GM18873 (cell line): ENCODE measurements around the gene ELL2.
A peak's percentile ranks its signal among the peaks of the same experiment; 100 is the strongest.

ENCODE experiments used
- ATAC-seq: cut with Tn5 transposase; IDR thresholded peaks from one replicate; pipeline ENCODE4 v1.9.1; 2021; ENCODE audit warnings: mild to moderate bottlenecking, moderate library complexity, moderate number of reproducible peaks; ENCODE audit not compliant: unreplicated experiment, low FRiP score

Gene ELL2

GRCh38 chr5:95961617-95962474 lies at the start of gene ELL2:
TSS of gene ELL2 (minus strand) at chr5:95961851. CDS start at chr5:95961721, 130 bp downstream.
- ATAC-seq: peak; percentile 87

DNA sequence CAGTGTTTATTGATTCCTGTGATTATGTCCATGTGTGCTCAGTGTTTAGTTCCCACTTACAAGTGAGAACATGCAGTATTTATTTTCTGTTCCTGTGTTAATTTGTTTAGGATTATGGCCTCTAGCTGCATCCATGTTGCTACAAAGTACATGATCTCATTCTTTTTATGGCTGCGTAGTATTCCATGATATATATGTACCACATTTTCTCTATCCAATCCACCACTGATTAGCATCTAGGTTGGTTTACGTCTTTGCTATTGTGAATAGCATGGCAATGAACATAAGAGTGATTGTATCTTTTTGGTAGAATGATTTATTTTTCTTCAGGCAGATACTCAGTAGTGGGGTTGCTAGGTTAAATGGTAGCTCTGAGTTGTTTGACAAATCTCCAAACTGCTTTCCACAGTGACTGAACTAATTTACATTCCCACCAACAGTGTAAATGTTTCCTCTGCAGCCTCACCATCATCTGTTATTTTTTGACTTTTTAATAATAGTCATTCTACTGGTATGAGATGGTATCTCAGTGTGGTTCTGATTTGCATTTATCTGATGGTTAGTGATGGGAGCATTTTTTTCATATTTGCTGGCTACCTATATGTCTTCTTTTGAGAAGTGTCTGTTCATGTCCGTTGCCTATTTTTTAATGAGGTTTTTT lies 47.5 kb upstream of the ELL2 start:
- no peak for ATAC-seq

GRCh38 chr5:96008487-96008886 lies 46.8 kb upstream of the ELL2 start:
- no peak for ATAC-seq

DNA sequence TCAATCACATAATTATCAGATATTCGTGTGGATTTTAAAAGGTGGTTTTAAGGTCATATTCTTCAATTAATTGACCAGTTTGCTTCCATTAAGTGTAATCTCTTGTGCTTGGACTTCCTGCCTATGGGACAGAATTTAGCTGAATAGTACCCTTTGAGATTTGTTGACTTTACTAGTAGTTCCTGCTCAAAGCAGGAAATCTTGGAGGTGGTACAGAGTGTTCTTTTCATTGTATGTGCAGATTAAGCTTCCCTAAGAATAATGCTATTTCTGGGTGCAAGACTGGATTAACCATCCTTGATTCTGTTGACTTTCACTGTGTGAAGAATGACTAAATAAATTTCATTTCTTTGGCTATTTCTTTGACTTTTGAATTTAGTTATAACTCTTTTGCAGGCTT lies 45.4 kb upstream of the ELL2 start:
- no peak for ATAC-seq

DNA sequence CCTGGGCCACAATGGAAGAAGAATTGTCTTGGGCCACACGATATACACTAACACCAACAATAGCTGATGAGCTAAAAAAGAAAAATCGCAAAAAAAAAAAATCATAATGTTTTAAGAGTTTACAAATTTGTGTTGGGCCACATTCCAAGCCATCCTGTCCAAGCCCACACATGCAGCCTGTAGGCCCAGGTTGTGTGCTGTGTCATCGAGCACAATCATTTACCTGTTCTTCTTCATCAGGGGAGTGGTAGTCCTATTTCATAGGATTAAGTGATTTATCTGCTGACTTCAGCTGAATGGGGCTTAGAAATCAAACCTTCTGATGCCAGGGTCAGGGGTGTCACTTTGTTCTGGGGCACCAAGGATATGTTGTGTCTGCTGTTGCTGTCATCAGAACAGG lies 44.6 kb upstream of the ELL2 start:
- ATAC-seq: no peak

- no peak for ATAC-seq
Observed at GRCh38 chr5:96004754-96005153, 43.1 kb upstream of the ELL2 start.

GRCh38 chr5:96004087-96004486 lies 42.4 kb upstream of the ELL2 start:
- ATAC-seq: no peak

GRCh38 chr5:96001262-96001661 lies 39.6 kb upstream of the ELL2 start:
- ATAC-seq: no peak

DNA sequence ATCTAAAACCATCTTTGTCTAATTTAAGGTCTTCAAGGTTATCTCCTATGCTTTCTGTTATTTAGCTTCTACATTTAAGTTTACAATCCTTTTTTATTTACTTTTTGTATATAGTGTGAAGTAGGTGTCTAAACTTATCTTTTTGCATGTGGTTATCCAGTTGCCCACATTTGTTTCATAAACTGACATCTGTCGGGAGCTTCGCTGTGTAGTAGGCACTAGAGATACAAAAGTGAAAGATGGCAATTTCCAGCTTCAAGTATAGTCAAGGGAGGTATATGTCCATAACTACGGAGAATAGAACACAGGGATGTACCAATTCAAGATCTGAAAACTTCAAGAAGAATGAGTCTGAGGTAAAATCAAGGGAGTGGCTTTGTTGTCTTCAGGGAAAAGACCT lies 38.7 kb upstream of the ELL2 start:
- ATAC-seq: no peak

DNA sequence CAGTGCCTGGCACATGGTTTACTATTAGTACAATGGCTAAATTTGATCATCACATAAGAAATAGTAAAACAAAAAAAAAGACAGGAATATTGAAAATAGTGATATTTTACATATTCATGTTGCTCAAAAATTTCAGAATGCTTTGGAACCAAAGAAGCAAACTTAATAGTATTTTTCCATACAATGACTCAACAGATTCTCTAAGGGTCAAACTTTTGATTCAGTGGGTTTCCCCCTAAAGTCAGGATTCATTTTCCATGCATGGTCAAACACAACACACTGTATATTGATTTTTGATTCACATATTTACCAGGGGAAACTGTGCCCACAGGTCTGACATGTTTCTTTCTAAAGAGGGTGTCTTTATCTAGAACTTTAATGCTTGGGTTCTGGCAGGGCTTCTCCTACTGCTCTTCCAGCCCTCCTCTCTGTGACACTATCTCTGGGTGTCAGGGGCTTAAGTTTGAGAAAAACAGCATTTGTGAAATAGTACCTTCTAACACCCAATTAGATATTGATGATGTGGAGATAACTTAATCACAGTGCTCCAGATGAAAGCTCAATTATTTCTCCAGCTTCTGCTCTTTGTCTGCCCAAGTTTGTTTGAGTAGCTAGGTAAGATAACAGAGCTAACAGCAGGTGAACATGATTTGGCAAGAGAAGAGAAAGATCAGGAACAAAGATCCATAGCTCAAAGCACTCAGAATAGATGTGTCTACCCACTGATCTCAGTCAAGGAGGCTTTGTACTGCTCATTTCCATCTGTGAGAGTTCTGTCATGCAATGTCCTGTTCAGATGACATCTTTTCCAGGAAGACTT lies 35.5 kb upstream of the ELL2 start:
- no peak for ATAC-seq

DNA sequence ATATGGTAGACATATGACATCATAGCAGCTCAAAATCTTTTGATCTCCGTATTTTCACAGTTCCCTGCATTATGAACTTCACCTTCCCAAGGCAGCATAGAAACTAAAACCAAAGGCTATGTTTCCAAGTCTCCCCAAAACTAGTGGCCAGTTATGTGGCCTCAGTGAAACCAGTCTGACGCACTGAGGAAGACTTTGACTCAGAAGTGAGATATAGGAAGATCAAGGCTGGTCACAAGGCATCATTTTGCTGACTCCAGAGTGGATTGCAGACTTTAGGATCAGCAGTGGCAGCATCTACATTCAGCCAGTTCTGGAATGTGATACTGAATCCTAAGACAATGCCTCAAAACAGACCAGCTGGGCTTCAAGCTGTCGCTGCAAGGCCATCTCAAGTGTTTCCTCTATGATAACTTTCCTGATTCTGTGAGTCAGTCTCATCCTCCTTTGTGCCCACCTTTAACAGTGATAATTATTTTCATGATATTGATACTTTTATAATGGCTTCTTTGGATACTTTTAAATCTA lies 34.4 kb upstream of the ELL2 start:
- ATAC-seq: no peak

DNA sequence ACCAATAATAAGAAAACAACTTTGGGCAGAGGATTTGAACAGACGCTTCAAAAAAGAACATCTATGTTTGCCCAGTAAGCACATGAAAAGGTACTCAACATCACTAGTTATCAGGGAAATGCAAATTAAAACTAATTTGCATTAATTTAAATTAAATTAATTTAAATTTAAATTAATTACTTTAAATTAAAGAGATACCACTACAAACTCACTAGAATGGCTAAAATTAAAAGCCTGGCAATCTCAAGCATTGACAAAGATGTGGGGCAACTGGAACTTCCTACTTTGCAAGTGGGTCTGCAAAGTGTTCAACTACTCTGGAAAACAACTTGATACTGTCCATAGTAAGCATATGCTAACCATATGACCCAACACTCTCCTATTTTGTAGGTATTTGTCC lies 32.1 kb upstream of the ELL2 start:
- ATAC-seq: no peak

DNA sequence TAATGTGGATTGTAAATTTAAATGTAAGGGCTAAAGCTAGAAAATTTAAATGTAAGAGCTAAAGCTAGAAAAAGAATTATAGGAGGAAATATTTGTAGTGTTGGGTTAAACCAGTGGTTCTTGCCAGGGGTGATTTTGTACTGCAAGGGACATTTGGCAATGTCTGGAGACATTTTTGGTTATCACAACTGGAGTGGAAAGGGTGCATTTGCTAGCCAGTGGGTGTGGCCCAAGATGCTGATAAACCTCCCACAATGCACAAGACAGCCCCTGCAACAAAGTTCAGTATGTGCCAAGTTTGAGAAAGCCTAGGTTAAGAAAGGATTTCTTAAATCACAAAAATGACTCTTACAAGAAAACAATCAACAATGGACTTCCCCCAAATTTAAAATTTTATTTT lies 31.6 kb upstream of the ELL2 start:
- no peak for ATAC-seq

GRCh38 chr5:95989283-95990048 lies 27.8 kb upstream of the ELL2 start:
- no peak for ATAC-seq

- no peak for ATAC-seq
Observed at GRCh38 chr5:95988877-95989276, 27.2 kb upstream of the ELL2 start.

DNA sequence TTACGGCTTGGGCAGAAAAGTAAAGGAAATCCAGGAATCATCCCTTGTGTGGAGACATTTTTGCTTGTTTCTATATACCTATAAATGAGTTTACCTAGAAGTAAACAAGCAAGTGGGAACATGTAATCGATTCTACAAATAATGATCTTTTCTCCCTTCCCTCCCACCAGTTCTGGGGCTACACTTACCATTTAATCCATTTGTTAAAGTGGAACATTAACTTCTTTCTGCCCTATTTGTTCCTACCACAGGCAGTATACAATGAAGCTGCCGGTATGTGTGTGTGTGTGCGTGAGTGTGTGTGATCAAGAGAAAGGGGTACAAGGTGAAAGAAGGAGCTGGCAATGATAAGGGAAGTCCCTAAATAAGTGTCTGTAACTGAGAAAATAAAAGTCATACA lies 26.4 kb upstream of the ELL2 start:
- no peak for ATAC-seq

DNA sequence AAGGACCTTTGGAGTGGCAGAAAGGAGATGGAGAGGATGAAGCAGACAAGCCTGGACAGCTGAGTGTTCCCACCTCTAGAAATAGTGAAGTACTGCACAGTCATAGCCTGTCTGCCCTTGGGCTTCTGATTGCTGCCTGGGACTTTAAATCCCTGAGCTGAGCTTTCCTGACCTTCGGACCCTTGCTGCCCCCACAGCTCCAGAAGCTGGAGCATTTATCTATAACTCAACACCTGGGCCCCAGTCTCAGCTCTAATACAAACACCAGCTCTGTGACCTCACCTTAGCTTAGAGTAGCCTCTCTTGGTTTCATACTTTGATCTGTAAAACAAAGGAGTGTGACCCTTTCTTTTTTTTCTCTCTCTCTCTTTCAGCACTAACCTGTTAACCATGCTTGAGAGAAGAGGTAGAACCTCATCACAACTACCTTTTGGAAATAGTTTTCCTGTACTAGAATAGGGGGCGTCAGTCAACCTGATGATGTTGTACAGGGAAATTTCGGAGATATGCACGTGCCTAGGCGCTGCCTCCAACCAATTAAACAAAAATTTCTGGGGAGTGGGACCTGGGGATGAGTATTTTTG lies 25.4 kb upstream of the ELL2 start:
- ATAC-seq: no peak

GRCh38 chr5:95986001-95986400 lies 24.4 kb upstream of the ELL2 start:
- no peak for ATAC-seq

GRCh38 chr5:95985249-95985648 lies 23.6 kb upstream of the ELL2 start:
- ATAC-seq: no peak
